OCI-LY1 (cell line): ENCODE data around the gene HENMT1.

Source experiments
- H2AFZ ChIP-seq: fragments of 200-600 bp; sonication (generic), shearing (Covaris generic); 2 replicates; pipeline ENCODE4 v1.6.0; 2014; ENCODE audit warnings: antibody characterized with exemption, mild to moderate bottlenecking, low read length
- H3F3A ChIP-seq: fragments of 200-600 bp; sonication (generic), shearing (Covaris generic); 2 replicates; pipeline ENCODE4 v1.6.0; 2014; ENCODE audit warnings: mild to moderate bottlenecking, antibody characterized with exemption, low read length, moderate library complexity; ENCODE audit not compliant: insufficient read depth
- H3K27ac ChIP-seq: fragments of 200-600 bp; sonication (generic); 2 replicates; pipeline ENCODE4 v1.5.1; 2014; ENCODE audit warnings: low read length, mixed run types, mild to moderate bottlenecking, low read depth; ENCODE audit not compliant: poor library complexity, severe bottlenecking
- H3K27me3 ChIP-seq: fragments of 200-600 bp; sonication (generic); 2 replicates; pipeline ENCODE4 v1.6.0; 2014; ENCODE audit warnings: antibody characterized with exemption, mild to moderate bottlenecking, low read length, moderate library complexity; ENCODE audit not compliant: insufficient read depth
- H3K36me3 ChIP-seq: fragments of 200-600 bp; sonication (generic); 2 replicates; pipeline ENCODE4 v1.6.1; 2014; ENCODE audit warnings: mild to moderate bottlenecking, antibody characterized with exemption, low read length, moderate library complexity, mixed read lengths; ENCODE audit not compliant: insufficient read depth
- H3K4me1 ChIP-seq: fragments of 200-600 bp; sonication (generic); 2 replicates; pipeline ENCODE4 v1.5.1; 2014; ENCODE audit warnings: mild to moderate bottlenecking, low read length, moderate library complexity; ENCODE audit not compliant: insufficient read depth, severe bottlenecking
- H3K4me2 ChIP-seq: fragments of 200-600 bp; sonication (generic), shearing (Covaris generic); 2 replicates; pipeline ENCODE4 v1.6.1; 2014; ENCODE audit warnings: low read length
- H3K4me3 ChIP-seq: fragments of 200-600 bp; sonication (generic); 2 replicates; pipeline ENCODE4 v1.5.1; 2014; ENCODE audit warnings: low read length, low read depth, mild to moderate bottlenecking, mixed read lengths; ENCODE audit not compliant: poor library complexity, severe bottlenecking
- H3K79me2 ChIP-seq: fragments of 200-600 bp; shearing (Covaris generic); 2 replicates; pipeline ENCODE4 v1.6.1; 2016; ENCODE audit warnings: mixed run types, low read length, mixed read lengths; ENCODE audit not compliant: insufficient read depth
- H3K9ac ChIP-seq: fragments of 200-600 bp; sonication (generic), shearing (Covaris generic); 2 replicates; pipeline ENCODE4 v1.6.1; 2014; ENCODE audit warnings: mild to moderate bottlenecking, low read length, mixed read lengths
- H3K9me2 ChIP-seq: fragments of 200-600 bp; sonication (generic), shearing (Covaris generic); 2 replicates; pipeline ENCODE4 v1.6.1; 2014; ENCODE audit warnings: low read depth, mild to moderate bottlenecking, low read length, mixed read lengths
- H3K9me3 ChIP-seq: fragments of 200-600 bp; shearing (Covaris generic); 2 replicates; pipeline ENCODE4 v1.6.1; 2014; ENCODE audit warnings: low read length, mixed read lengths
- H4K20me1 ChIP-seq: fragments of 200-600 bp; sonication (generic), shearing (Covaris generic); 2 replicates; pipeline ENCODE4 v1.6.0; 2016; ENCODE audit warnings: mild to moderate bottlenecking, low read length; ENCODE audit not compliant: insufficient read depth
- CTCF ChIP-seq: fragments of 200-600 bp; sonication (generic), shearing (Covaris generic); IDR thresholded peaks from 2 replicates; pipeline ENCODE4 v1.5.1; 2017; ENCODE audit warnings: mild to moderate bottlenecking, antibody characterized with exemption, low read length, moderate library complexity, mixed read lengths
- EZH2 ChIP-seq: fragments of 200-600 bp; sonication (generic), shearing (Covaris generic); IDR thresholded peaks from 2 replicates; pipeline ENCODE4 v1.8.0; 2017; ENCODE audit warnings: borderline replicate concordance, mixed run types, mild to moderate bottlenecking, antibody characterized with exemption, low read length, moderate library complexity, mixed read lengths

The HENMT1 gene

GRCh38 chr1:108628665-108629064 is 32.2 kb downstream of the HENMT1 start:
- H3F3A ChIP-seq = no peaks in the 10 kb centered on the region
- H3K36me3 ChIP-seq = no peaks in the 10 kb centered on the region
- no peaks in the 10 kb centered on the region for H4K20me1 ChIP-seq
- TF ChIP-seq CTCF (no peak), EZH2 (no peak)
- no peaks in the 10 kb centered on the region for H3K9me2 ChIP-seq
- no peaks in the 10 kb centered on the region for H3K9me3 ChIP-seq
- no peaks in the 10 kb centered on the region for H3K79me2 ChIP-seq
- H3K4me2 ChIP-seq = no peak overlapping the region
- no peak overlapping the region for H3K27ac ChIP-seq
- no peak overlapping the region for H3K4me3 ChIP-seq
- H3K27me3 ChIP-seq = no peaks in the 10 kb centered on the region
- H3K4me1 ChIP-seq = no peaks in the 10 kb centered on the region
- no peak overlapping the region for H2AFZ ChIP-seq
- no peak overlapping the region for H3K9ac ChIP-seq

GRCh38 chr1:108627951-108628350 is 32.9 kb downstream of the HENMT1 start:
- Histone ChIP-seq H3K36me3 (no peaks in the 10 kb centered on the region), H3K4me2 (no peak overlapping the region)
- TF ChIP-seq EZH2 = no peak

GRCh38 chr1:108627256-108627655 is 33.6 kb downstream of the HENMT1 start:
- no peaks in the 10 kb centered on the region for H3K79me2 ChIP-seq
- H3K36me3 ChIP-seq = no peaks in the 10 kb centered on the region
- no peaks in the 10 kb centered on the region for H3K4me1 ChIP-seq
- no peak overlapping the region for H3K4me2 ChIP-seq
- no peaks in the 10 kb centered on the region for H3K27me3 ChIP-seq
- H3F3A ChIP-seq = no peaks in the 10 kb centered on the region
- no peaks in the 10 kb centered on the region for H4K20me1 ChIP-seq
- no peak overlapping the region for H3K4me3 ChIP-seq
- no peaks in the 10 kb centered on the region for H3K9me2 ChIP-seq
- H2AFZ ChIP-seq = no peak overlapping the region
- no peak overlapping the region for H3K27ac ChIP-seq
- no peak overlapping the region for H3K9ac ChIP-seq
- H3K9me3 ChIP-seq = no peaks in the 10 kb centered on the region
- TF ChIP-seq EZH2 (no peak), CTCF (no peak)

More at GRCh38 chr1:108627951-108628350, 32.9 kb downstream of the HENMT1 start:
- H4K20me1 ChIP-seq = no peaks in the 10 kb centered on the region
- H3K9ac ChIP-seq = no peak overlapping the region
- no peaks in the 10 kb centered on the region for H3K9me3 ChIP-seq
- no peak overlapping the region for H3K4me3 ChIP-seq
- no peaks in the 10 kb centered on the region for H3K79me2 ChIP-seq
- no peak overlapping the region for H3K27ac ChIP-seq
- H3K4me1 ChIP-seq = no peaks in the 10 kb centered on the region
- H3K9me2 ChIP-seq = no peaks in the 10 kb centered on the region
- no peaks in the 10 kb centered on the region for H3K27me3 ChIP-seq
- H2AFZ ChIP-seq = no peak overlapping the region
- H3F3A ChIP-seq = no peaks in the 10 kb centered on the region

GRCh38 chr1:108624069-108624468 is 36.8 kb downstream of the HENMT1 start:
- Histone ChIP-seq H3K4me2 (no peak overlapping the region), H3K27me3 (no peaks in the 10 kb centered on the region), H3K4me1 (no peaks in the 10 kb centered on the region), H3F3A (no peaks in the 10 kb centered on the region), H3K79me2 (no peaks in the 10 kb centered on the region), H3K9ac (no peak overlapping the region), H2AFZ (no peak overlapping the region), H4K20me1 (no peaks in the 10 kb centered on the region), H3K4me3 (no peak overlapping the region), H3K9me2 (no peaks in the 10 kb centered on the region), H3K36me3 (no peaks in the 10 kb centered on the region), H3K9me3 (no peaks in the 10 kb centered on the region), H3K27ac (no peak overlapping the region)
- no peak for TF ChIP-seq CTCF
- TF ChIP-seq EZH2 = no peak
